Measurements from ENCODE around the gene AP2M1. TPM values are rescaled to one million over a fixed set of nuclear protein-coding genes. Genes with fewer than 3 reads are reported as not detected.
A peak's percentile ranks its signal among the peaks of the same experiment; 100 is the strongest.

Gene AP2M1
- total RNA-seq (2013; cell fraction: nucleolus; rRNA removed): 83.0 and 85.8 TPM in 2 replicates
- total RNA-seq (2014; rRNA removed) (148 and 159 TPM in 2 replicates), total RNA-seq (2014; rRNA removed; fragmentation: Illumina TruSeq; extraction: Trizol) (110 and 115 TPM in 2 replicates), total RNA-seq (2021) (180 and 191 TPM in 2 replicates), polyA plus RNA-seq (2011; rRNA removed) (163 and 269 TPM in 2 replicates), polyA plus RNA-seq (2014; fragmentation: Illumina TruSeq; extraction: Trizol) (120 and 164 TPM in 2 replicates), polyA plus RNA-seq (2014; fragmentation: Nextera tagmentation; extraction: Ambion mirVana) (10 to 100 TPM; 65.6 to 68.9 TPM), polyA plus RNA-seq (2014; rRNA removed) (156 and 174 TPM in 2 replicates), polyA plus RNA-seq (2016; fragmentation: Nextera tagmentation; extraction: Ambion mirVana) (100 to 1,000 TPM; 340 to 356 TPM), polyA minus RNA-seq (2011; rRNA and poly(A)+ RNA removed) (166 and 258 TPM in 2 replicates), Bru-seq, nascent RNA (percentile 81 among the genes with signal in this experiment), BruChase-seq, experiment 1, labeled RNA remaining after a 6-hour chase (percentile 96 among the genes with signal in this experiment), BruChase-seq, experiment 2, labeled RNA remaining after a 2-hour chase (percentile 90 among the genes with signal in this experiment)
- polyA plus RNA-seq (2011; ENCODE audit: low read depth): 363 TPM
- 161 and 196 TPM in 2 replicates for polyA plus RNA-seq (2011; cell fraction: cytosol; rRNA removed)
- 276 and 344 TPM in 2 replicates for polyA plus RNA-seq (2011; cell fraction: nucleus; rRNA removed)
- 175 and 249 TPM in 2 replicates for polyA plus RNA-seq (2012)
- polyA minus RNA-seq (2011; cell fraction: cytosol; rRNA and poly(A)+ RNA removed): 45.6 and 50.7 TPM in 2 replicates
- polyA minus RNA-seq (2011; cell fraction: nucleus; rRNA and poly(A)+ RNA removed): 52.1 and 85.1 TPM in 2 replicates
- long read RNA-seq, experiment 1, transcript AP2M1-202 (11 exons, 2,091 nt): major isoform, 89 of 230 reads
- long read RNA-seq, experiment 1, partial matches to known transcripts: 12 of 230 reads
- long read RNA-seq, experiment 1, other reads (novel, unspliced or antisense): 126 of 230 reads
- long read RNA-seq, experiment 2, transcript AP2M1-202 (11 exons, 2,091 nt): major isoform, 5 of 21 reads
- long read RNA-seq, experiment 2, partial matches to known transcripts: 3 of 21 reads
- long read RNA-seq, experiment 2, other reads (novel, unspliced or antisense): 13 of 21 reads

DNA sequence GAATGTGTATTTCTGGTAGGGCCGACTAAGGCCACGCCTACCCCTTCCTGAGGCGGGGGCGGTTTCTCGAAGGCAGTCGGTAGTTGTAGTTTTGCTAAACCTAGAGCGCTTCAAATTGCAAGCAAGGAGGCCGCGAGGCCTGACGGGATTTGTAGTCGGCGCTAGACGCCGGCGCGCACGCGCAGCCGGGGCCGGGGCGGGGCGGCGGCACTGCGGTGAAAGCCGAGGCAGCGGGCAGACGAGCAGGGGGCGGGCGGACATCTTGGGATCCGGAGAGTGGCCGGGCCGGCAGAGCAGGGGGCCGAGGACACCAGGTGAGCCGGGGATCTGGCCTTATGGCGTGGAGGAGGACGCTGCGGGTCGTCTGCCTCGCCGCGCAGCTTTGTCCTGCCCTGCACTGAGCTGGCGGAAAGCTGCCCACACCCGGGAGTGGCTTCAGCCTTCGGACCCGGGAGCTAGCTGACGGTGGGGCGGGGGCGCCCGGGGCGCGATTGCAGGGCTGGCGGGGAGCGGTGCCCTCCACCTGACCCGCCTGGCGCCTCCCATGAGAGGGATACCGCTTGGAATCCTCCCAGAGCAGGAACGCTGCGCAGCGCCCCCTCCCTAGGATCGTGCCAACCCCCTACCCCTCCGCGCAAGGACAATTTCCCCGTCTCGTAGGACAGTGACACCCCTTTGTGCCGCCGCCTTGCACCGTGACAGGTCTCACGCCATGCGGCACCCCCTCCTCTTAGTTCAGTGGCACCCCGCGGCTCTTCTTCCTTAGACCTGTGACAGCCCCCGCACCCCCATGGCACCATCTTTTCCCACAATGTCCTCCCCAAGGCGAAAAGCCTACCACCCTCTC, at the start of gene AP2M1:
Gene AP2M1 (plus strand): TSS at position 210 of the 847 bp plus-strand sequence. CDS start 2,139 bp downstream, outside the sequence.
- SMC1A ChIA-PET (ENCODE audit: uncharacterized antibody, unreplicated experiment): interaction anchor here (1.1 to 1.3 kb wide), 2 partner anchors 11 to 17 kb away, joined by 3 to 4 read pairs; partner anchors contain the start of gene ABCF3
- intact Hi-C loops (cut with micrococcal nuclease; ENCODE audit: unreplicated experiment) (loop anchor here (1.0 to 2.0 kb wide), 3 partner anchors 10 to 124 kb away; partner anchors contain the start of genes EIF2B5 and PSMD2), in situ Hi-C loops (cut with MboI) (no loop called here)
- peaks cover 9% of the 10 kb centered on the region for H3K4me1 ChIP-seq (ENCODE audit: control insufficient read depth, insufficient read depth, low read length)
- POLR2A ChIA-PET: interaction anchor here (0.6 to 1.4 kb wide), 4 partner anchors 9 to 18 kb away, joined by 4 to 5 read pairs (median 5); partner anchors contain the start of gene ABCF3
- DNase-seq (ENCODE audit: low read depth, low spot score): peak; percentile 93
- RAD21 ChIA-PET (ENCODE audit: unreplicated experiment): interaction anchor here (0.9 to 1.2 kb wide), 3 partner anchors 11 to 30 kb away, joined by 3 to 5 read pairs (median 3); partner anchors contain the start of genes ABCF3 and DVL3
- CTCF ChIA-PET: interaction anchor here (0.5 to 2.3 kb wide), 2 partner anchors 40 to 52 kb away, joined by 3 to 12 read pairs; partner anchors contain the start of gene EIF2B5
- under 1% methylated on average over 68 of the region's 73 CpGs for WGBS (ENCODE audit: insufficient coverage, insufficient replicate concordance, low lambda C conversion rate, missing lambda C conversion rate)
- H3K9me3 ChIP-seq (replicated peaks; ENCODE audit: control insufficient read depth, insufficient read depth, low read length): no peaks in the 10 kb centered on the region
- peaks cover 31% of the 10 kb centered on the region for H3K79me2 ChIP-seq (ENCODE audit: control insufficient read depth, insufficient read depth, low read length)
- H3K4me3 ChIP-seq: peak within 1 kb of the TSS; percentile 81
- BruUV-seq (replicated peaks): no TSS peak
- H3K27ac ChIP-seq (ENCODE audit: control insufficient read depth, insufficient read depth): peak within 1 kb of the TSS; percentile 89
- H3K9ac ChIP-seq (ENCODE audit: control insufficient read depth, insufficient read depth, low read length): peak within 1 kb of the TSS; percentile 93
- H4K20me1 ChIP-seq (ENCODE audit: control insufficient read depth, insufficient read depth): no peaks in the 10 kb centered on the region
- no peaks in the 10 kb centered on the region for H3K27me3 ChIP-seq (replicated peaks in 1 of 2; ENCODE audit: control insufficient read depth in 2 of 2, insufficient read depth in 2 of 2, low read length in 1 of 2)
- peaks cover 2 to 9% of the 10 kb centered on the region in 2 experiments; a peak in 3 of 4 replicates for H3K36me3 ChIP-seq (ENCODE audit: control insufficient read depth in 2 of 2, insufficient read depth in 2 of 2, low read length in 1 of 2)
- H3K4me2 ChIP-seq (ENCODE audit: control insufficient read depth, insufficient read depth): peak within 1 kb of the TSS; percentile 91
- peak; percentile 99 for FAIRE-seq
- peak; percentile 97 for ATAC-seq
- H2AFZ ChIP-seq (ENCODE audit: control insufficient read depth, low read depth, low read length): peak within 1 kb of the TSS; percentile 97
- TF ChIP-seq SIX5 (IDR thresholded peaks at IDR 0.05; ENCODE audit: low read depth, low read length, severe bottlenecking): peak; percentile 98
- no peak for TF ChIP-seq ESRRA (IDR thresholded peaks at IDR 0.05; ENCODE audit: low read length)
- TF ChIP-seq, protein P1, sequence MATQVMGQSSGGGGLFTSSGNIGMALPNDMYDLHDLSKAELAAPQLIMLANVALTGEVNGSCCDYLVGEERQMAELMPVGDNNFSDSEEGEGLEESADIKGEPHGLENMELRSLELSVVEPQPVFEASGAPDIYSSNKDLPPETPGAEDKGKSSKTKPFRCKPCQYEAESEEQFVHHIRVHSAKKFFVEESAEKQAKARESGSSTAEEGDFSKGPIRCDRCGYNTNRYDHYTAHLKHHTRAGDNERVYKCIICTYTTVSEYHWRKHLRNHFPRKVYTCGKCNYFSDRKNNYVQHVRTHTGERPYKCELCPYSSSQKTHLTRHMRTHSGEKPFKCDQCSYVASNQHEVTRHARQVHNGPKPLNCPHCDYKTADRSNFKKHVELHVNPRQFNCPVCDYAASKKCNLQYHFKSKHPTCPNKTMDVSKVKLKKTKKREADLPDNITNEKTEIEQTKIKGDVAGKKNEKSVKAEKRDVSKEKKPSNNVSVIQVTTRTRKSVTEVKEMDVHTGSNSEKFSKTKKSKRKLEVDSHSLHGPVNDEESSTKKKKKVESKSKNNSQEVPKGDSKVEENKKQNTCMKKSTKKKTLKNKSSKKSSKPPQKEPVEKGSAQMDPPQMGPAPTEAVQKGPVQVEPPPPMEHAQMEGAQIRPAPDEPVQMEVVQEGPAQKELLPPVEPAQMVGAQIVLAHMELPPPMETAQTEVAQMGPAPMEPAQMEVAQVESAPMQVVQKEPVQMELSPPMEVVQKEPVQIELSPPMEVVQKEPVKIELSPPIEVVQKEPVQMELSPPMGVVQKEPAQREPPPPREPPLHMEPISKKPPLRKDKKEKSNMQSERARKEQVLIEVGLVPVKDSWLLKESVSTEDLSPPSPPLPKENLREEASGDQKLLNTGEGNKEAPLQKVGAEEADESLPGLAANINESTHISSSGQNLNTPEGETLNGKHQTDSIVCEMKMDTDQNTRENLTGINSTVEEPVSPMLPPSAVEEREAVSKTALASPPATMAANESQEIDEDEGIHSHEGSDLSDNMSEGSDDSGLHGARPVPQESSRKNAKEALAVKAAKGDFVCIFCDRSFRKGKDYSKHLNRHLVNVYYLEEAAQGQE (IDR thresholded peaks at IDR 0.05; ENCODE audit: low read depth, low read length): no peak
- TF ChIP-seq ZBTB33 (IDR thresholded peaks at IDR 0.05): no peak
- TF ChIP-seq MTA2 (IDR thresholded peaks at IDR 0.05; ENCODE audit: low read depth): no peak
- peak; percentile 88 for TF ChIP-seq LARP7 (IDR thresholded peaks at IDR 0.05)
- TF ChIP-seq POU2F2 (IDR thresholded peaks at IDR 0.05; ENCODE audit: borderline replicate concordance, low read depth, low read length): 0 out of 3 replicates have a peak, but pooled peaks have one; percentile 32
- TF ChIP-seq CEBPB (IDR thresholded peaks at IDR 0.05; ENCODE audit: borderline replicate concordance in 1 of 2, low read depth in 2 of 2, low read length in 2 of 2): no peak
- no peak for TF ChIP-seq RBBP5 (conservative IDR thresholded peaks at IDR 0.05)
- TF ChIP-seq, protein P2, sequence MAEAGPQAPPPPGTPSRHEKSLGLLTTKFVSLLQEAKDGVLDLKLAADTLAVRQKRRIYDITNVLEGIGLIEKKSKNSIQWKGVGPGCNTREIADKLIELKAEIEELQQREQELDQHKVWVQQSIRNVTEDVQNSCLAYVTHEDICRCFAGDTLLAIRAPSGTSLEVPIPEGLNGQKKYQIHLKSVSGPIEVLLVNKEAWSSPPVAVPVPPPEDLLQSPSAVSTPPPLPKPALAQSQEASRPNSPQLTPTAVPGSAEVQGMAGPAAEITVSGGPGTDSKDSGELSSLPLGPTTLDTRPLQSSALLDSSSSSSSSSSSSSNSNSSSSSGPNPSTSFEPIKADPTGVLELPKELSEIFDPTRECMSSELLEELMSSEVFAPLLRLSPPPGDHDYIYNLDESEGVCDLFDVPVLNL (IDR thresholded peaks at IDR 0.05; ENCODE audit: low read depth, low read length): no peak

All from GM12878 (cell line).